Measurements from ENCODE around the gene FES. TPM values are rescaled to one million over a fixed set of nuclear protein-coding genes. Genes with fewer than 3 reads are reported as not detected.

Gene FES
- polyA plus RNA-seq, 3 donors: 140 to 260 (median 157) TPM

DNA sequence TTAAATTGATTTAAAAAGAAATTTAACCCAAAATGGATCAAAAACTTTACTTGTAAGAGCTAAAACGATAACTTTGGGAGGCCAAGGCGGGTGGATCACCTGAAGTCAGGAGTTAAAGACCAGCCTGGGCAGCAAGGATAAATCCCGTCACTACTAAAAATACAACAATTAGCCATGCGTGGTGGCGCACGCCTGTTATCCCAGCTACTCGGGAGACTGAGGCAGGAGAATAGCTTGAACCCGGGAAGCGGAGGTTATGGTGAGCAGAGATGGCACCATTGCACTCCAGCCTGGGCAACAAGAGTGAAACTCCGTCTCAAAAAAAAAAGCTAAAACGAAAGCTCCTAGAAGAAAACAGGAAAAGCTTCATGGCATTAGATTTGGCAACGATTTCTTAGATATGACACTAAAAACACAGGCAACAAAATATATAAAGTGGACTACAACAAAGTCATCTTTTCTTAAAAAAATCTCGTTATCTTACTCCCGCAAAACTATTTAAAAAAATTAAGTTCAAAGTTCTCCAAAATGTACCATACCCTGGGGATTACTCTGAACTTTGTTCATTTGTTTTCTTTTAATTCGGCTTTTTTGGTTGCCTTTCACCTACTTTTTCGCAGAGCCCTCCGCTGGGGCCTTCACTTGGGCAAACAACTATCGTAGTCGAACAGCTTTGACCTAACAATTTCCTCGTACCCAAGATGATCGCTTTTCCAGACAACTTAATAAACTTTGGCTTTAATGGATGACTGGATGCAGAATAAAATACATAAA is 45.1 kb downstream of the FES start:
- no peaks in the 10 kb centered on the region for H3K36me3 Mint-ChIP-seq
- H3K4me1 ChIP-seq (ENCODE audit: control insufficient read depth in 1 of 2, insufficient read depth in 2 of 2, low read length in 2 of 2): peaks cover 47 to 61% of the 10 kb centered on the region in 2 donors
- intact Hi-C loops (cut with micrococcal nuclease): loop anchor here (2.0 to 5.0 kb wide), 3 partner anchors 13 to 32 kb away; no protein-coding TSS in a partner anchor

DNA sequence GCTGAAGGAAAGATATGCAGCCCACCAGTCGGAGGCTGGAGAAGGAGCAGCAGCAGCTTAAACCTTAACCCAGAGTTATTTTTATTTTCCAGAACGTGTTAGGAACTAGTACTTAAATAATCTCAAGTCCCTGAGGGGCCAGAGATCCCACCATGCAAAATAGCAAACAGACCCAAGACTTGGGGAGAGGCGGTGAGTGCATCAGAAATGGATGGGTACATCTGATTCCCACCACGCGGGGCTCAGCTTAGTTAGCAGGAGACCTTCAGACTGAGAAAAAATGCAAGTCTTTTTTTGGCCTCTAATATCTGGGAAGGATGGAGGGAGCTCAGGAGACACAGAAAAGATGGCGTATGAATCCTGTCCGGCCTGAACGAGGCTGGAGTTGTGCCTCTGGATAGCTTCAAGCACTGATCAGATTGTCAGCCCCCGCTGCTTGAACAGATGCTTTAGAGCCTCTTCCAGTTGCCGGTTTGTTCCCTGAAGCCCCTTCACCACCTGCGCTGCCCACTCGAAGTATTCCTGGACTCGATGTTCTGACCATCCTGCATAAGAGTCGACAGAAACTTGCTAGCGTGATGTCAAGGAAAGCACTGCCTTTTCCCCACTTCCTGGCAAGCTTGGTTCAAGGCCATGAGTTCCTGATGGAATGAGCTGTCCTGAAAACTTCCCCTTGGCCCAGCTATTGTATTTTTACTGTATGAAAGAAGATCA is 46.7 kb downstream of the FES start:
- intact Hi-C loops (cut with micrococcal nuclease): loop anchor here in 1 of 2 donors (2.0 to 5.0 kb wide), 2 partner anchors 14 to 34 kb away; no protein-coding TSS in a partner anchor
- peak overlapping the region; percentile 88 to 96 for H3K27ac ChIP-seq (ENCODE audit: low read depth in 1 of 2, low read length in 2 of 2)
- Mint-ChIP-seq H3K27me3 (ENCODE audit: low read depth in 3 of 3) (peaks cover 0 to under 1% (median 0%) of the 10 kb centered on the region in 3 donors), H3K4me1 (peaks cover 45% of the 10 kb centered on the region), H3K9me3 (no peaks in the 10 kb centered on the region), H3K4me3 (peak overlapping the region; percentile 88 to 97), H3K27ac (peak overlapping the region; percentile 95 to 97 (median 97)), H3K36me3 (peaks cover under 1 to 1% of the 10 kb centered on the region in 2 donors)
- TF ChIP-seq, protein P1, sequence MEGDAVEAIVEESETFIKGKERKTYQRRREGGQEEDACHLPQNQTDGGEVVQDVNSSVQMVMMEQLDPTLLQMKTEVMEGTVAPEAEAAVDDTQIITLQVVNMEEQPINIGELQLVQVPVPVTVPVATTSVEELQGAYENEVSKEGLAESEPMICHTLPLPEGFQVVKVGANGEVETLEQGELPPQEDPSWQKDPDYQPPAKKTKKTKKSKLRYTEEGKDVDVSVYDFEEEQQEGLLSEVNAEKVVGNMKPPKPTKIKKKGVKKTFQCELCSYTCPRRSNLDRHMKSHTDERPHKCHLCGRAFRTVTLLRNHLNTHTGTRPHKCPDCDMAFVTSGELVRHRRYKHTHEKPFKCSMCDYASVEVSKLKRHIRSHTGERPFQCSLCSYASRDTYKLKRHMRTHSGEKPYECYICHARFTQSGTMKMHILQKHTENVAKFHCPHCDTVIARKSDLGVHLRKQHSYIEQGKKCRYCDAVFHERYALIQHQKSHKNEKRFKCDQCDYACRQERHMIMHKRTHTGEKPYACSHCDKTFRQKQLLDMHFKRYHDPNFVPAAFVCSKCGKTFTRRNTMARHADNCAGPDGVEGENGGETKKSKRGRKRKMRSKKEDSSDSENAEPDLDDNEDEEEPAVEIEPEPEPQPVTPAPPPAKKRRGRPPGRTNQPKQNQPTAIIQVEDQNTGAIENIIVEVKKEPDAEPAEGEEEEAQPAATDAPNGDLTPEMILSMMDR (IDR thresholded peaks at IDR 0.05): no peak
- no peaks in the 10 kb centered on the region for H4K20me1 ChIP-seq (ENCODE audit: insufficient read depth, low read length)
- H3K36me3 ChIP-seq (replicated peaks in 1 of 2; ENCODE audit: control insufficient read depth in 1 of 2, insufficient read depth in 2 of 2, low read length in 2 of 2): no peaks in the 10 kb centered on the region
- 77% methylated on average over 14 of the region's 15 CpGs for WGBS (ENCODE audit: insufficient coverage)
- H2AFZ ChIP-seq (ENCODE audit: insufficient read depth, low read depth, low read length, poor library complexity, severe bottlenecking): peak overlapping the region; percentile 88
- H3K27me3 ChIP-seq (ENCODE audit: control insufficient read depth in 2 of 2, insufficient read depth in 2 of 2, low read length in 2 of 2): no peaks in the 10 kb centered on the region
- no peaks in the 10 kb centered on the region for H3K9me3 ChIP-seq (replicated peaks in 1 of 2; ENCODE audit: control insufficient read depth in 1 of 2, insufficient read depth in 1 of 2, low read length in 2 of 2)
- peak overlapping the region in 1 of 3 experiments; percentile 81 for H3K4me3 ChIP-seq (replicated peaks in 1 of 3; ENCODE audit: low read depth in 2 of 3, low read length in 3 of 3)
- peak in 2 of 3 donors; percentile 14 to 50 for DNase-seq
- peak overlapping the region; percentile 76 for H3K9ac ChIP-seq (ENCODE audit: insufficient read depth, low read length, poor library complexity, severe bottlenecking)
- H3K79me2 ChIP-seq (ENCODE audit: insufficient read depth, low read length): peaks cover 29% of the 10 kb centered on the region
- H3K4me1 ChIP-seq (ENCODE audit: control insufficient read depth in 1 of 2, insufficient read depth in 2 of 2, low read length in 2 of 2): peaks cover 59 to 77% of the 10 kb centered on the region in 2 donors
- H3K4me2 ChIP-seq (replicated peaks; ENCODE audit: extremely low read depth, low read length, poor library complexity, severe bottlenecking): peak overlapping the region; percentile 98

More for the DNA sequence above, 45.1 kb downstream of the FES start:
- 35% methylated on average over 12 of the region's 21 CpGs for WGBS (ENCODE audit: insufficient coverage)
- Histone ChIP-seq H3K9ac (ENCODE audit: insufficient read depth, low read length, poor library complexity, severe bottlenecking) (peak overlapping the region; percentile 76), H3K9me3 (replicated peaks in 1 of 2; ENCODE audit: control insufficient read depth in 1 of 2, insufficient read depth in 1 of 2, low read length in 2 of 2) (no peaks in the 10 kb centered on the region), H3K79me2 (ENCODE audit: insufficient read depth, low read length) (peaks cover 20% of the 10 kb centered on the region), H3K27ac (ENCODE audit: low read depth in 1 of 2, low read length in 2 of 2) (peak overlapping the region; percentile 88 to 96), H2AFZ (ENCODE audit: insufficient read depth, low read depth, low read length, poor library complexity, severe bottlenecking) (peak overlapping the region; percentile 84), H4K20me1 (ENCODE audit: insufficient read depth, low read length) (no peaks in the 10 kb centered on the region), H3K4me3 (replicated peaks in 1 of 3; ENCODE audit: low read depth in 2 of 3, low read length in 3 of 3) (peak overlapping the region; percentile 46 to 81 (median 66)), H3K4me2 (replicated peaks; ENCODE audit: extremely low read depth, low read length, poor library complexity, severe bottlenecking) (peak overlapping the region; percentile 98), H3K27me3 (ENCODE audit: control insufficient read depth in 2 of 2, insufficient read depth in 2 of 2, low read length in 2 of 2) (no peaks in the 10 kb centered on the region), H3K36me3 (replicated peaks in 1 of 2; ENCODE audit: control insufficient read depth in 1 of 2, insufficient read depth in 2 of 2, low read length in 2 of 2) (peaks cover 0 to 2% of the 10 kb centered on the region in 2 donors)
- DNase-seq: peak in 2 of 3 donors; percentile 24 to 29
- peak overlapping the region; percentile 83 to 93 for H3K4me3 Mint-ChIP-seq
- TF ChIP-seq, protein P1 (IDR thresholded peaks at IDR 0.05): no peak
- H3K9me3 Mint-ChIP-seq: no peaks in the 10 kb centered on the region
- H3K27ac Mint-ChIP-seq: peak overlapping the region; percentile 95 to 97 (median 97)
- no peaks in the 10 kb centered on the region for H3K27me3 Mint-ChIP-seq (ENCODE audit: low read depth in 3 of 3)
- peaks cover 35% of the 10 kb centered on the region for H3K4me1 Mint-ChIP-seq
